Measurements from ENCODE around the gene KRTAP16-1.

KRTAP16-1 gene

GRCh38 chr17:41335747-41336146 is 26.6 kb upstream of the KRTAP16-1 start:
- DNase-seq (ENCODE audit: insufficient read length, low spot score) (no peak), FAIRE-seq (no peak)
- no peak for TF ChIP-seq POLR2A (IDR thresholded peaks at IDR 0.05; ENCODE audit: low read depth, low read length)

- DNase-seq (ENCODE audit: insufficient read length, low spot score) (no peak), FAIRE-seq (no peak)
Observed at GRCh38 chr17:41334385-41335305, 25.5 kb upstream of the KRTAP16-1 start.

DNA sequence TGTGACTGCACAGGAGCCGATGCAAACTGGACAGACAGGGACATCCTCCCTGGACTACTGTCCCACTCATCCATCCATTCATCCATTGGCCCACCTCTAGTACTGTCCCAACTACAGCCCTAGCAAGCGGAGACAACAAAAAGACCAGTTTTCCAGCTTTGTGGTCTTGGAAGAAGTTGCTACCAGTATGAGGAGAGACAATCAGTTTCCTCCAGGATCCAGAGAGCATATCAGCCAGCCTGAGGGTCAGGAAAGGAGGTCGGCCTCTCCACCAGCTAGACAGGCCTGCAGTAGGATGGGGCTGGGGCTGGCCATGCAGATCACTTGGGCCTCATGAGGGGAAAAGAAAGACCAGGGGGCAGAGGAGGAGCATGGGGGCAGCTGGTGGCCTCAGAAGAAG is 24.7 kb upstream of the KRTAP16-1 start:
- no peak for DNase-seq (ENCODE audit: insufficient read length, low spot score)
- FAIRE-seq = no peak
- TF ChIP-seq POLR2A (IDR thresholded peaks at IDR 0.05; ENCODE audit: low read depth, low read length) = no peak

More at GRCh38 chr17:41334385-41335305, 25.5 kb upstream of the KRTAP16-1 start:
- TF ChIP-seq POLR2A (IDR thresholded peaks at IDR 0.05; ENCODE audit: low read depth, low read length) = no peak

DNA sequence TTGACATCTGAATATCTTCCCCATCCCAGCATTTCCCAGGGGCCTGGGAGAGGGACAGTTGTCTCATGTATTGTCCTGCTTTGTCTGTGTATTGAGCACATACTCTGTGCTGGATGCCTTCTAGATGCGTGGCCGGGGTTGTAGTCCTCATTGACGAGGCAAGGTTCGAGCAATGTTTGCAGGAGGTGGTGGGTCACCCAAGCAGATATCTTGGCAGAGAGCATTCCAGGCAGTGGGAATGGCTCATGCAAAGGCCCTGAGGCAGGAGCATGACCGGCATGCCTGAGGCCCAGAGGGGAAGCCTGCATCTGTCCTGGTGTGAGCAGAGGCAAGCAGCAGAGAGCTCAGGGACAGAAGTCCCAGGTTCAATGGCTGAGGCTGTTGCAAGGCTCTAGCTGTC is 24.0 kb upstream of the KRTAP16-1 start:
- FAIRE-seq (no peak), DNase-seq (ENCODE audit: insufficient read length, low spot score) (no peak)
- no peak for TF ChIP-seq POLR2A (IDR thresholded peaks at IDR 0.05; ENCODE audit: low read depth, low read length)

DNA sequence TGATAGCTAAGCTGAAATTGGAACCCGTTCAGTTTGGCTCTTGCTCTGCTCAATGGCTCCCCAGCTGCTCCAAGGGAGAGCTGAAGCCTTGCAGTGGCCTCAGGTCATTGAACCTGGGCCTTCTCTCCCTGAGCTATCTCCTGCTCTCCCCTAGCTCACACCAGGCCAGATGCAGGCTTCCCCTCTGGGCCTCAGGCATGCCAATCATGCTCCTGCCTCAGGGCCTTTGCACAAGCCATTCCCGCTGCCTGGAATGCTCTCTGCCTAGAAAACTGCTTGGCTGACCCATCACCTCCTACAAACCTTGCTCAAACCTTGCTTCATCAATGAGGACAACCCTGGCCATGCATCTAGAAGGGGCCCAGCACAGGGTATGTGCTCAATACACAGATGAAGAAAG is 23.1 kb upstream of the KRTAP16-1 start:
- no peak for DNase-seq (ENCODE audit: insufficient read length, low spot score)
- no peak for TF ChIP-seq POLR2A (IDR thresholded peaks at IDR 0.05; ENCODE audit: low read depth, low read length)
- no peak for FAIRE-seq

DNA sequence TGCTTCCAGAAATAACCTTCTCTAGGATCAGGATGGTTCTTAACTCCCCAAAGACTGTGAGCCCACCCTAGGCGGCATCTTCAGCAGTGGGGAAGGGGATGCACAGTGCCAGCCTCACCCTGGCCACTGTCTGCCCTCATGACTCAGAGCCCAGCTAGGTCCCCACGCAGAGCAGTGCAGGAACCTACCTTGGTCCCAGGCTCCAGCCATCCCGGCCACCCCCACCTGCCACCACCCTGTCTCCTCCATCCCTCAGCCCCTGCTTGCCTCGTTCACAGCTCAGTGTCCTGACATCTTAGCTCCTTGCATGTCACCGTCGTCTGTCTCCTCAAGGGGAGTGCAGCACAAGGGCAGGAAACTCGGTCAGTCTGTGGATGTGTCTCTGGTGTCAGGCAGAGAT is 22.5 kb upstream of the KRTAP16-1 start:
- FAIRE-seq (no peak), DNase-seq (ENCODE audit: insufficient read length, low spot score) (no peak)
- no peak for TF ChIP-seq POLR2A (IDR thresholded peaks at IDR 0.05; ENCODE audit: low read depth, low read length)

- TF ChIP-seq POLR2A (IDR thresholded peaks at IDR 0.05; ENCODE audit: low read depth, low read length) = no peak
- FAIRE-seq = no peak
- peak; percentile 62 for DNase-seq (ENCODE audit: insufficient read length, low spot score)
Observed at GRCh38 chr17:41329279-41329948, 20.3 kb upstream of the KRTAP16-1 start.

DNA sequence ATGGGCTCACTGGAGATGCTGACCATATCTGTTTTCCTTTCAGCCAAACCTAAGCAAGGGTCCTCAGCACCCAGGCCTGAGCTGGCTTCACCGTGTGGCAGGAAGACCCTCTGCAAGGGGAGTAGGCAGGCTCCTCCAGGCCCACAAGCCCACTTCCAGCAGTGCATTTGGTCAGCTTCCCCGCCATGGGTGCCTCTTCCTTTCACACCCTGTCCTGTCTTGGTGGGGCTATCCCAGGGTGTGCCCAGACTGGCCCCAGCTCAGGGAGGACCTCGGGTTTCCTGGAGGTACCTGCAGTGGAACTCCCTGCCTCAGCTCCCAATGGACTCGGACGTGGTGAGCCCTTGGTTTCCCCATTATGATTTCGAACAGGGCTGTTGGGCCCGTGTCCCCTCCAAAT is 19.1 kb upstream of the KRTAP16-1 start:
- no peak for TF ChIP-seq POLR2A (IDR thresholded peaks at IDR 0.05; ENCODE audit: low read depth, low read length)
- DNase-seq (ENCODE audit: insufficient read length, low spot score) = no peak
- no peak for FAIRE-seq

DNA sequence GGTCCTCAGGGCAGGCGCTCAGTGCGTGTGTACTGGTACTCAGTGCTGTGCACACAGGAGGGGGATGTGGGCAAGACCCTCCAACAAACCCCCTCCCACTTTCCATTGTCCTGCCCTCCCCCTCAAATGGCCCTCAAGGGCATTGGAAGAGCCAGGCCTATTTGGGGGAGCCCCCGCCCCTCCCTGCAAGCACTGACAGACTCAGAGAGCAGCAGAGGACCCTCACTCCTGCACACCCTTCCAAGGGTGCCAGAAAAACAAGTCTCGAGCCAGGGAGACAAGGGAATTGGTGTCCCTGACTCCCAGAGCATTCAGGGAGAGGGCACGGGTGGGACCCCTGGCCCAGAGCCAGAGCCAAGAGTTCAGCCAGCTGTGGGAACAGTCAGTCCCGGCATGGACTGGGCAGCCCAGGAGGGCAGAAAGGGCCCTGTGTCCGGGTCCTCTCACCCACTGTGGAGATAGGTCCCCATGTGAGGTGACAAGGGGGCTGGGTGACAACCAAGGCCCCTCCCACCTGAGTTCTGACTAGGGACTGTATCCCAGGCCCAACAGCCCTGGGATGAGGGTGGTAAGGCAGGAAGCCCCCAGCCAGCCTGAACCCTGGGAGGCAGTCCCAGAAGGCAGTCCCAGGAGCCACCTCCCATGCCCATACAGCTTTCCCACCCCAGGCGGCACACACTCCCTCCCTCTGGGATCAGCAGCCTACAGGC is 18.5 kb upstream of the KRTAP16-1 start:
- no peak for TF ChIP-seq POLR2A (IDR thresholded peaks at IDR 0.05; ENCODE audit: low read depth, low read length)
- no peak for FAIRE-seq
- DNase-seq (ENCODE audit: insufficient read length, low spot score) = no peak

GRCh38 chr17:41326173-41327145 is 17.4 kb upstream of the KRTAP16-1 start:
- DNase-seq (ENCODE audit: insufficient read length, low spot score) (no peak), FAIRE-seq (no peak)
- TF ChIP-seq POLR2A (IDR thresholded peaks at IDR 0.05; ENCODE audit: low read depth, low read length) = no peak

DNA sequence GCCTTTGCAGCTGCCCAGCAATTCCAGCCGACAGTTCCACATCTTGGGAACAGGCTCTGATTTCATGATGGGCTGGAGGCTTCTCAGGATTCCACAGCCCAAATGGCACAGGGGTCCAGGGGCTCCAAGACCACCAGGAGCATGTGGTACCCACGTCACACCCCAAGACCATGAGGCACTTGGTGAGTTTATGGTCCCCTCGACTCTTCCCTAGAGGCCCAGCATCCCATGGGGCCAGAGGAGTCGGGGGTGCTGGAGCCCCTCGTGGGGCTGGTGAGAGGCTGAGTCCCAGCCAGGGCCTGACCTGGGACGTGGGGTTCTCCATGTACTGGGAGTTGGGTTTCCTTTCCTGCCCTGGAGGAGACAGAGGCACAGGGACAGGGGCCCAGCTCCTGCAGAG is 16.5 kb upstream of the KRTAP16-1 start:
- no peak for DNase-seq (ENCODE audit: insufficient read length, low spot score)
- FAIRE-seq = no peak
- TF ChIP-seq POLR2A (IDR thresholded peaks at IDR 0.05; ENCODE audit: low read depth, low read length) = no peak

DNA sequence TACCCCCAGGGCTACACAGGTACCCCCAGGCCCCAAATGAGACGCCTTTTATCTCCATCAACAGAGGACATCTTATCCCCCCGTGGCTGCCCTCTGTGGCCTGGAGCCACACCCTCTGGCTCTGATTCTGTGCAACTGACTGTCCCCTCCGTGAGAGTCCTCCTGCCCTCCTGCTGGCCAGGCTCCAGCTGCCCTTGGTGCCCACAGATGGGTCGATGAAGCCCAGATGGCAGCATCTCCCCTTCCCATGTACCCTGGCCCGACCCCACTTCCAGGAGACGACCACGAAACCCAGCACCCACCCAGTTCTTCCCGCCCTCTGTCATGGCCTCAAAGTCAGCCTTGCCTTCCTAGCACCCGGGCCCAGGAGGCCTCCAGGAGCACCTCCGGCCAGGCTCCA is 16.0 kb upstream of the KRTAP16-1 start:
- DNase-seq (ENCODE audit: insufficient read length, low spot score) (no peak), FAIRE-seq (no peak)
- TF ChIP-seq POLR2A (IDR thresholded peaks at IDR 0.05; ENCODE audit: low read depth, low read length) = no peak
